ENCODE results near the gene TAB2. TPM values are rescaled to one million over a fixed set of nuclear protein-coding genes. Genes with fewer than 3 reads are reported as not detected.

Gene TAB2
- total RNA-seq, 1 experiment from 2014 or later: 45.8 TPM

DNA sequence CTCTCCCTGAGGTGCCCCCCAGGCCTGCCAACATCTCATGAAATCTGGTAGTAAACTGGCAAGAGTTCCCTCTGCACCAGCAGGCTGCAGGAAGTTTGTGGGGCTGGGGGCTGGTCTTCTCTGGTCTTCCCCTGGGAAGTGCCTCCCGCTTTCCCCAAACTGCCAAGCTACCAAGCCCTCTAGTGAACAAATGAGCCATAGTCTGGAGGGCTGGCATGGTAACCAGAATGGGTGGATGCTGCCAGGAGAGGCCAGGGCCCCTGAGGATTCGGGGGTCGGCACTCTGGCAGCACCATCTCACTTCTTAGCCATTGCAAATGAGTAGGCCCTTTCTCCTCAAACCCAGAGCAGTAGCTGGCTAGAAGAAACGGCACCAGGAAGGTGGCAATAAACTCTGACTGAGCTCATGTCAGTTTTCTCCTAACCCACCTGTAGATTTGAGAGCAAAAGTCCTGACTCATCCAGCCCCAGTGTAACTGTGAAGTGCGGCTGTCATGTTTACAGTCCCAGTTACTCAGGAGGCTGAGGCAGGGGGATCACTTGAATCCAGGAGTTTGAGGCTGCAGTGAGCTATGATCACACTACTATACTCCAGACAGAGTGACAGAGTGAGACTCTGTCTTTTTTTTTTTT lies 131.4 kb downstream of the TAB2 start:
- TF ChIP-seq EZH2 (IDR thresholded peaks at IDR 0.05; ENCODE audit: low read depth): no peak
- TF ChIP-seq, protein P1, sequence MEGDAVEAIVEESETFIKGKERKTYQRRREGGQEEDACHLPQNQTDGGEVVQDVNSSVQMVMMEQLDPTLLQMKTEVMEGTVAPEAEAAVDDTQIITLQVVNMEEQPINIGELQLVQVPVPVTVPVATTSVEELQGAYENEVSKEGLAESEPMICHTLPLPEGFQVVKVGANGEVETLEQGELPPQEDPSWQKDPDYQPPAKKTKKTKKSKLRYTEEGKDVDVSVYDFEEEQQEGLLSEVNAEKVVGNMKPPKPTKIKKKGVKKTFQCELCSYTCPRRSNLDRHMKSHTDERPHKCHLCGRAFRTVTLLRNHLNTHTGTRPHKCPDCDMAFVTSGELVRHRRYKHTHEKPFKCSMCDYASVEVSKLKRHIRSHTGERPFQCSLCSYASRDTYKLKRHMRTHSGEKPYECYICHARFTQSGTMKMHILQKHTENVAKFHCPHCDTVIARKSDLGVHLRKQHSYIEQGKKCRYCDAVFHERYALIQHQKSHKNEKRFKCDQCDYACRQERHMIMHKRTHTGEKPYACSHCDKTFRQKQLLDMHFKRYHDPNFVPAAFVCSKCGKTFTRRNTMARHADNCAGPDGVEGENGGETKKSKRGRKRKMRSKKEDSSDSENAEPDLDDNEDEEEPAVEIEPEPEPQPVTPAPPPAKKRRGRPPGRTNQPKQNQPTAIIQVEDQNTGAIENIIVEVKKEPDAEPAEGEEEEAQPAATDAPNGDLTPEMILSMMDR (conservative IDR thresholded peaks at IDR 0.05): no peak
- H3K9me3 ChIP-seq (ENCODE audit: insufficient read depth, low read depth): no peaks in the 10 kb centered on the region
- H3K79me2 ChIP-seq (ENCODE audit: low read depth): no peaks in the 10 kb centered on the region
- peaks cover 2% of the 10 kb centered on the region; the same call in 1 of the 2 replicates for H3F3A ChIP-seq (ENCODE audit: insufficient read depth, low read depth)
- no peak for DNase-seq
- intact Hi-C loops (cut with micrococcal nuclease; ENCODE audit: unreplicated experiment): no loop called here
- ChIA-PET POLR2A (ENCODE audit: unreplicated experiment) (no interaction called here), CTCF (no interaction called here)
- BruUV-seq (replicated peaks): no TSS peak
- H4K20me1 ChIP-seq (ENCODE audit: insufficient read depth): no peaks in the 10 kb centered on the region
- no peaks in the 10 kb centered on the region for H3K27me3 ChIP-seq (ENCODE audit: insufficient read depth, low read depth)
- H3K4me3 ChIP-seq: no peak overlapping the region
- no peak overlapping the region for H3K27ac ChIP-seq
- H3K4me2 ChIP-seq: no peak overlapping the region
- no peak overlapping the region for H2AFZ ChIP-seq
- peaks cover 4% of the 10 kb centered on the region for H3K4me1 ChIP-seq (replicated peaks; ENCODE audit: insufficient read depth)
- H3K36me3 ChIP-seq (ENCODE audit: low read depth): no peaks in the 10 kb centered on the region
- no peaks in the 10 kb centered on the region for H3K9me2 ChIP-seq (ENCODE audit: insufficient read depth)

DNA sequence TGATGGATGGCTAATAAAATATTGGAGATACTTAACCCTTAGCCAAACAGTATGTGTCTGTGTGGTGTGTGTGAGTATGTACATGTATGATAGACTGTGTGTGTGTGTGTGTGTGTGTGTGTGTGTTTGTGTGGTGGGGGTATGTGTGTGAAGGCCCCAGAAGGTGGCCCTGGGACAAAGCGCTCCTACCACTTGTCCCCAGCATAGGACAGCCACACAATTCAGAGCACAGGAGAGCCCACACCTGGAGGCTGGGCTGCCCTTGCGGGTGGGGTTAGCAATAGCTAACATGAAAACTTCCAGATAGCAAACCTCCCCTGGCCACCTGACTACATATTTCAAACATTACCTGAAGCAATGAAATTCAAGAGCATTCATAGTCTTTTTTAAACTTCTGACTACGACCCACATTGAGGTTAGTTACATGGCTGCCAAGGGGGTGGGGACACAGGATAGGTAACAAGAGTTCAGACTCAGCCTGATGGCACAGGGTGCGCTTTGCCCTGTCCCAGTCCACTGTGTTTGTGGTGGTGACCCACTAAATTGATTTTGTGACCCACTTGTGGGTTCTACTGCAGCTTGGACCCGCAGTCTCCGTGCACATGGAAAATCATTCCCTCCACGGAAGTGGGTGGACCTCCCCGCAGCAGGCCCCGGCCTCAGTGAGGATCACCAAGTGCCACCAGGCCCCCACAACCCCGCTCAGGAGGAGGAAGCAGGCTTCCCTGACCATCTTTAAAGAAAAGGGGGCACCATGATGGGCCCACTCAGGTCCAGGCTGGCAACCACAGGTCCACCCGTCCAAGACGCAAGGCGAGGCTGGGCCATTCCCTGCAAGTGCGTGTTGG lies 132.5 kb downstream of the TAB2 start:
- intact Hi-C loops (cut with micrococcal nuclease; ENCODE audit: unreplicated experiment): no loop called here
- H3K9me2 ChIP-seq (ENCODE audit: insufficient read depth): no peaks in the 10 kb centered on the region
- no peaks in the 10 kb centered on the region for H3K9me3 ChIP-seq (ENCODE audit: insufficient read depth, low read depth)
- no peaks in the 10 kb centered on the region for H3K27me3 ChIP-seq (ENCODE audit: insufficient read depth, low read depth)
- ChIA-PET POLR2A (ENCODE audit: unreplicated experiment) (no interaction called here), CTCF (no interaction called here)
- no peak overlapping the region for H3K4me3 ChIP-seq
- no TSS peak for BruUV-seq (replicated peaks)
- no peak overlapping the region for H3K27ac ChIP-seq
- no peaks in the 10 kb centered on the region for H3K79me2 ChIP-seq (ENCODE audit: low read depth)
- H3F3A ChIP-seq (ENCODE audit: insufficient read depth, low read depth): peaks cover 11% of the 10 kb centered on the region; the same call in 1 of the 2 replicates
- TF ChIP-seq, protein P1 (conservative IDR thresholded peaks at IDR 0.05): no peak
- no peak for TF ChIP-seq EZH2 (IDR thresholded peaks at IDR 0.05; ENCODE audit: low read depth)
- H2AFZ ChIP-seq: no peak overlapping the region
- H3K36me3 ChIP-seq (ENCODE audit: low read depth): no peaks in the 10 kb centered on the region
- H3K4me2 ChIP-seq: no peak overlapping the region
- DNase-seq: no peak
- peaks cover 10% of the 10 kb centered on the region for H3K4me1 ChIP-seq (replicated peaks; ENCODE audit: insufficient read depth)
- no peaks in the 10 kb centered on the region for H4K20me1 ChIP-seq (ENCODE audit: insufficient read depth)

DNA sequence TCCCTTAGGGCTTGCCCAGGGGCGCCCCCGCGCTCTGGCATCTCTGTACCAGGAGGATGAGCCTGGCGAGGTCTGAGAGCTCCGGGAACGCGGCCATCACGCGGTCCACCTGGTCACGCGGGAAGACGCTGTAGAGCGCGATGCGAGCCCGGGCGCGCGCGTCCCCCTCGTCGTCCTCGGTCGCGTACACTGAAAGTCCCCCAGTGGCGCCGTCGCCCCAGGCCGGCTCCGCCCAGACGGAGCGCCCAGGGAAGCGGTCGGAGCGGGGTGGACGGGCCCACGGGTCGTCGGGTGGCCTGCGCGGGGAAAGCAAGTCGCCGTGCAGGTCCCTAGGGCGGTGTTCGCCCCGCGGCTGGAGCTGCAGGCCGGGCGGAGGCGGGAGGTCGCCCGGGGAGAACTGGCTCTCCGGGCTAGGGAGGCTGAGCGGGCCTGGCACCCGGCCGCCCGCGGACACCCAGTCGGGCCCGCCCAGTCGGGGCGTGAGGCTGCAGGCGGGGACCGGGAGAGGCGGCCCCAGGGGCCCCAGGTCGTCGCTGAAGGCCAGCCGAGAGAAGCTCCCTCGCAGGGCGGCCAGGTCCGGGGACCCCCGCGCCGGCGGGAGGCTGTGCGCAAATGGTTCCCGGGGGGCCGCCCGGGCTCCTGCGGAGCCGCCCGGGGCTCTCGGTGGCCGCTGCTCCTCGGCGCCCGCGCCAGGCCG lies 133.3 kb downstream of the TAB2 start:
- POLR2A ChIA-PET (ENCODE audit: unreplicated experiment): no interaction called here
- Histone ChIP-seq H3K4me2 (no peak overlapping the region), H3K27ac (no peak overlapping the region), H4K20me1 (ENCODE audit: insufficient read depth) (no peaks in the 10 kb centered on the region), H2AFZ (no peak overlapping the region), H3K4me3 (no peak overlapping the region), H3K9me3 (ENCODE audit: insufficient read depth, low read depth) (no peaks in the 10 kb centered on the region), H3K79me2 (ENCODE audit: low read depth) (no peaks in the 10 kb centered on the region), H3K36me3 (ENCODE audit: low read depth) (no peaks in the 10 kb centered on the region), H3K27me3 (ENCODE audit: insufficient read depth, low read depth) (no peaks in the 10 kb centered on the region), H3K9me2 (ENCODE audit: insufficient read depth) (no peaks in the 10 kb centered on the region), H3K4me1 (replicated peaks; ENCODE audit: insufficient read depth) (peaks cover 10% of the 10 kb centered on the region), H3F3A (ENCODE audit: insufficient read depth, low read depth) (peaks cover 11% of the 10 kb centered on the region; the same call in 1 of the 2 replicates)
- no TSS peak for BruUV-seq (replicated peaks)
- intact Hi-C loops (cut with micrococcal nuclease; ENCODE audit: unreplicated experiment): no loop called here
- DNase-seq: peak in 1 of 2 experiments; percentile 17
- CTCF ChIA-PET: no interaction called here
- no peak for TF ChIP-seq EZH2 (IDR thresholded peaks at IDR 0.05; ENCODE audit: low read depth)
- TF ChIP-seq, protein P1 (conservative IDR thresholded peaks at IDR 0.05): no peak

Data from PC-9 (cell line).